ENCODE data around the gene S100A9.

Gene S100A9

GRCh38 chr1:153322568-153322967 is 35.1 kb upstream of the S100A9 start:
- TF ChIP-seq CTCF (IDR thresholded peaks at IDR 0.05), result no peak
- no peak for TF ChIP-seq ZFX (IDR thresholded peaks at IDR 0.05; ENCODE audit: borderline replicate concordance)
- no peak overlapping the region for H3K27ac ChIP-seq

- TF ChIP-seq CTCF (IDR thresholded peaks at IDR 0.05), result no peak
- no peak for TF ChIP-seq ZFX (IDR thresholded peaks at IDR 0.05; ENCODE audit: borderline replicate concordance)
- H3K27ac ChIP-seq, result no peak overlapping the region
These were observed 32.7 kb upstream of the S100A9 start for GRCh38 chr1:153324912-153325311.

GRCh38 chr1:153333902-153334301 is 23.8 kb upstream of the S100A9 start:
- no peak overlapping the region for H3K27ac ChIP-seq
- TF ChIP-seq CTCF (IDR thresholded peaks at IDR 0.05) (no peak), ZFX (IDR thresholded peaks at IDR 0.05; ENCODE audit: borderline replicate concordance) (no peak)

- no peak overlapping the region for H3K27ac ChIP-seq
- no peak for TF ChIP-seq CTCF (IDR thresholded peaks at IDR 0.05)
- TF ChIP-seq ZFX (IDR thresholded peaks at IDR 0.05; ENCODE audit: borderline replicate concordance), result no peak
These were observed 21.0 kb upstream of the S100A9 start for GRCh38 chr1:153336650-153337049.

- TF ChIP-seq CTCF (IDR thresholded peaks at IDR 0.05) (no peak), ZFX (IDR thresholded peaks at IDR 0.05; ENCODE audit: borderline replicate concordance) (no peak)
- no peak overlapping the region for H3K27ac ChIP-seq
These were observed 19.4 kb upstream of the S100A9 start for GRCh38 chr1:153337980-153338853.

- TF ChIP-seq ZFX (IDR thresholded peaks at IDR 0.05; ENCODE audit: borderline replicate concordance), result no peak
- no peak for TF ChIP-seq CTCF (IDR thresholded peaks at IDR 0.05)
- H3K27ac ChIP-seq, result no peak overlapping the region
These were observed 17.9 kb upstream of the S100A9 start for GRCh38 chr1:153339802-153340201.

GRCh38 chr1:153340356-153340755 is 17.3 kb upstream of the S100A9 start:
- no peak overlapping the region for H3K27ac ChIP-seq
- TF ChIP-seq ZFX (IDR thresholded peaks at IDR 0.05; ENCODE audit: borderline replicate concordance), result no peak
- TF ChIP-seq CTCF (IDR thresholded peaks at IDR 0.05), result no peak
